Thoracic aorta (tissue), 2 donors: Measurements from ENCODE around the gene GPALPP1. TPM values are rescaled to one million over a fixed set of nuclear protein-coding genes. Genes with fewer than 3 reads are reported as not detected.

Source experiments
- ATAC-seq: fragments of 150-250 bp; one replicate; pipeline ENCODE4 v1.8.0; 2017; ENCODE audit warnings: low read depth; ENCODE audit not compliant: insufficient number of reproducible peaks, low FRiP score
- DNase-seq: peaks from one replicate; pipeline ENCODE4 v3.0.0-alpha.2; 2020; ENCODE audit warnings: low spot score
- H3K27ac ChIP-seq, 2 donors: fragments of 200-600 bp; sonication (generic); 1 replicate in 1 of 2; 2 replicates in 1 of 2; pipeline ENCODE4 v1.5.1; 2016; ENCODE audit warnings: mild to moderate bottlenecking in 2 of 2, moderate library complexity in 2 of 2
- H3K27me3 ChIP-seq: fragments of 200-600 bp; sonication (generic); replicated peaks from 2 replicates; pipeline ENCODE4 v1.6.0; 2016; ENCODE audit warnings: mild to moderate bottlenecking; ENCODE audit not compliant: insufficient read depth
- H3K36me3 ChIP-seq: fragments of 200-600 bp; sonication (generic); one replicate; pipeline ENCODE4 v1.5.1; 2016
- H3K4me1 ChIP-seq, 2 donors: fragments of 200-600 bp; sonication (generic); 1 replicate in 1 of 2; 2 replicates in 1 of 2; pipeline versions ENCODE4 v1.5.1 to v1.6.0; 2016; ENCODE audit warnings: low read depth in 2 of 2, mild to moderate bottlenecking in 1 of 2; ENCODE audit not compliant: control insufficient read depth in 1 of 2
- H3K4me3 ChIP-seq: fragments of 200-600 bp; sonication (generic); 2 replicates; pipeline ENCODE4 v1.5.1; 2016; ENCODE audit warnings: mild to moderate bottlenecking
- H3K9me3 ChIP-seq: fragments of 200-600 bp; sonication (generic); 2 replicates; pipeline ENCODE4 v1.5.1; 2016
- total RNA-seq, 2 donors: library from RNA; depleted of rRNA; stranded (reverse); fragments of >200 nt; gene quantifications; one replicate each; pipeline versions ENCODE4 v1.1.0 to v1.2.3, GENCODE V29; 2016
- TF ChIP-seq, protein P1 (sequence below): fragments of 200-600 bp; sonication (generic); IDR thresholded peaks from one replicate; pipeline ENCODE4 v1.5.1; 2019; ENCODE audit warnings: antibody characterized with exemption

The GPALPP1 gene
- total RNA-seq, 2 donors from 2014 or later: 33.6 to 34.3 TPM

GRCh38 chr13:45021250-45021649 is 31.9 kb downstream of the GPALPP1 start:
- ATAC-seq (no peak), DNase-seq (no peak)
- Histone ChIP-seq H3K36me3 (peaks cover 24% of the 10 kb centered on the region), H3K27ac (no peak overlapping the region), H3K9me3 (no peaks in the 10 kb centered on the region), H3K4me3 (no peak overlapping the region), H3K27me3 (no peaks in the 10 kb centered on the region), H3K4me1 (no peaks in the 10 kb centered on the region)
- TF ChIP-seq, protein P1, sequence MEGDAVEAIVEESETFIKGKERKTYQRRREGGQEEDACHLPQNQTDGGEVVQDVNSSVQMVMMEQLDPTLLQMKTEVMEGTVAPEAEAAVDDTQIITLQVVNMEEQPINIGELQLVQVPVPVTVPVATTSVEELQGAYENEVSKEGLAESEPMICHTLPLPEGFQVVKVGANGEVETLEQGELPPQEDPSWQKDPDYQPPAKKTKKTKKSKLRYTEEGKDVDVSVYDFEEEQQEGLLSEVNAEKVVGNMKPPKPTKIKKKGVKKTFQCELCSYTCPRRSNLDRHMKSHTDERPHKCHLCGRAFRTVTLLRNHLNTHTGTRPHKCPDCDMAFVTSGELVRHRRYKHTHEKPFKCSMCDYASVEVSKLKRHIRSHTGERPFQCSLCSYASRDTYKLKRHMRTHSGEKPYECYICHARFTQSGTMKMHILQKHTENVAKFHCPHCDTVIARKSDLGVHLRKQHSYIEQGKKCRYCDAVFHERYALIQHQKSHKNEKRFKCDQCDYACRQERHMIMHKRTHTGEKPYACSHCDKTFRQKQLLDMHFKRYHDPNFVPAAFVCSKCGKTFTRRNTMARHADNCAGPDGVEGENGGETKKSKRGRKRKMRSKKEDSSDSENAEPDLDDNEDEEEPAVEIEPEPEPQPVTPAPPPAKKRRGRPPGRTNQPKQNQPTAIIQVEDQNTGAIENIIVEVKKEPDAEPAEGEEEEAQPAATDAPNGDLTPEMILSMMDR: no peak

DNA sequence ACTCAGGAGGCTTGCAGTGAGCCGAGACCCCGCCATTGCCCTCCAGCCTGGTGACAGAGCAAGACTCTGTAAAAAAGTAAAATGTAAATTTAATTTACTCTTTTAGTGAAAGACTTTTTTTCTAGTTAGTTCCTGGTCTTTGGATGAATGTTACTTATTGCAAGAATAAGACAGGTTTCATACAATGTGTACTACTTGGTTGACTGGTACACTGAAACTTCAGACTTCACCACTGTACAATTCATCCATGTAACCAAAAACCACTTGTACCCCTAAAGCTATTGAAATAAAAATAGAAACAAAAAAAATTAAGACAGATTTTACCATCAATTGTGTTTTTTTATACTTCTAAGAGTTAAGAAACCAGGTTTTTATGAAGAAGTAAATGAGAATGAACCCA is 35.5 kb downstream of the GPALPP1 start:
- Histone ChIP-seq H3K4me1 (no peaks in the 10 kb centered on the region), H3K9me3 (no peaks in the 10 kb centered on the region), H3K27me3 (no peaks in the 10 kb centered on the region), H3K36me3 (peaks cover 18% of the 10 kb centered on the region), H3K4me3 (no peak overlapping the region), H3K27ac (no peak overlapping the region)
- DNase-seq (no peak), ATAC-seq (no peak)
- TF ChIP-seq, protein P1: no peak

DNA sequence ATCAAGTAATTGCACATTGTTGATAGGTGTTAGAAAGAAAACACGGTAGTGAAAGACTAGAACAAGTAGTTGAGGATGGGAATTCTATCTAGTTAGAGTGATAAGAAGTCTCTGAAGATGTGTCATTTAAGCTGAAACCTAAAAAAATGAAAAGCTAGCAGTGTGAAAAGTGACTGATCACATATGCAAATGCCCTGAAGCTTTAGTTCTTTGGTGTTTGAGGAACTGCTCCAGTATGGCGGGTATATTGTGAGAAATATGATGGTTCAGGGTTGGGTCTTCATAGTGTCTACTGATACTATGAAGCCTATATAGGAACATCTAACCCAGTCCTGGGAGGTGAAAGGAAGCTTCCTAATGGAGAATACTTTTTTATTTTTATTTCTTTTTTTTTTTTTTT is 45.0 kb downstream of the GPALPP1 start:
- H3K4me1 ChIP-seq: no peaks in the 10 kb centered on the region
- no peak overlapping the region for H3K27ac ChIP-seq
- no peaks in the 10 kb centered on the region for H3K9me3 ChIP-seq
- TF ChIP-seq, protein P1: no peak
- H3K27me3 ChIP-seq: no peaks in the 10 kb centered on the region
- no peak overlapping the region for H3K4me3 ChIP-seq
- H3K36me3 ChIP-seq: peaks cover 7% of the 10 kb centered on the region
- ATAC-seq (no peak), DNase-seq (no peak)

GRCh38 chr13:45036206-45036605 is 46.9 kb downstream of the GPALPP1 start:
- Histone ChIP-seq H3K9me3 (no peaks in the 10 kb centered on the region), H3K4me1 (no peaks in the 10 kb centered on the region), H3K27ac (no peak overlapping the region), H3K4me3 (no peak overlapping the region), H3K27me3 (no peaks in the 10 kb centered on the region), H3K36me3 (peaks cover 7% of the 10 kb centered on the region)
- ATAC-seq (no peak), DNase-seq (no peak)
- TF ChIP-seq, protein P1: no peak

GRCh38 chr13:45040173-45040572 is 50.8 kb downstream of the GPALPP1 start:
- no peaks in the 10 kb centered on the region for H3K9me3 ChIP-seq
- H3K27me3 ChIP-seq: no peaks in the 10 kb centered on the region
- ATAC-seq (no peak), DNase-seq (no peak)
- H3K36me3 ChIP-seq: no peaks in the 10 kb centered on the region
- no peak overlapping the region for H3K27ac ChIP-seq
- H3K4me3 ChIP-seq: no peak overlapping the region
- no peaks in the 10 kb centered on the region for H3K4me1 ChIP-seq
- TF ChIP-seq, protein P1: no peak
